HEK293 (cell line): ENCODE data around the gene TSPOAP1.

Experiments
- REPIN1 ChIP-seq: fragments of 450-650 bp; formaldehyde crosslinking; IDR thresholded peaks from 2 replicates; pipeline ENCODE4 v1.5.1; 2017; ENCODE audit warnings: missing biosample characterization, missing genetic modification characterization, low read depth
- ZNF146 ChIP-seq: fragments of 450-650 bp; formaldehyde crosslinking; IDR thresholded peaks from 2 replicates; pipeline ENCODE4 v1.5.1; 2016; ENCODE audit warnings: missing biosample characterization, missing genetic modification characterization
- ZNF324 ChIP-seq: fragments of 450-650 bp; formaldehyde crosslinking; IDR thresholded peaks from 2 replicates; pipeline ENCODE4 v1.5.1; 2016; ENCODE audit warnings: missing biosample characterization, missing genetic modification characterization
- ZNF423 ChIP-seq: fragments of 450-650 bp; formaldehyde crosslinking; IDR thresholded peaks from 2 replicates; pipeline ENCODE4 v1.5.1; 2016; ENCODE audit warnings: missing biosample characterization, missing genetic modification characterization
- ZNF707 ChIP-seq: fragments of 450-650 bp; formaldehyde crosslinking; IDR thresholded peaks from 2 replicates; pipeline ENCODE4 v1.5.1; 2016; ENCODE audit warnings: missing biosample characterization, missing genetic modification characterization
- ZNF777 ChIP-seq: fragments of 450-650 bp; formaldehyde crosslinking; IDR thresholded peaks from 2 replicates; pipeline ENCODE4 v1.5.1; 2017; ENCODE audit warnings: missing biosample characterization, missing genetic modification characterization, borderline replicate concordance
- ZNF837 ChIP-seq: fragments of 450-650 bp; formaldehyde crosslinking; IDR thresholded peaks from 2 replicates; pipeline ENCODE4 v1.5.1; 2016; ENCODE audit warnings: missing biosample characterization, missing genetic modification characterization
- TF ChIP-seq, protein P1 (sequence below): fragments of 450-650 bp; formaldehyde crosslinking; IDR thresholded peaks from 2 replicates; pipeline ENCODE4 v1.5.1; 2016; ENCODE audit warnings: missing biosample characterization, missing genetic modification characterization
- TF ChIP-seq, protein P2 (sequence below): fragments of 450-650 bp; formaldehyde crosslinking; IDR thresholded peaks from 2 replicates; pipeline ENCODE4 v1.5.1; 2016; ENCODE audit warnings: missing biosample characterization, missing genetic modification characterization, low read depth
- TF ChIP-seq, protein P3 (sequence below): fragments of 450-650 bp; formaldehyde crosslinking; IDR thresholded peaks from 2 replicates; pipeline ENCODE4 v1.5.1; 2016; ENCODE audit warnings: missing biosample characterization, missing genetic modification characterization

DNA sequence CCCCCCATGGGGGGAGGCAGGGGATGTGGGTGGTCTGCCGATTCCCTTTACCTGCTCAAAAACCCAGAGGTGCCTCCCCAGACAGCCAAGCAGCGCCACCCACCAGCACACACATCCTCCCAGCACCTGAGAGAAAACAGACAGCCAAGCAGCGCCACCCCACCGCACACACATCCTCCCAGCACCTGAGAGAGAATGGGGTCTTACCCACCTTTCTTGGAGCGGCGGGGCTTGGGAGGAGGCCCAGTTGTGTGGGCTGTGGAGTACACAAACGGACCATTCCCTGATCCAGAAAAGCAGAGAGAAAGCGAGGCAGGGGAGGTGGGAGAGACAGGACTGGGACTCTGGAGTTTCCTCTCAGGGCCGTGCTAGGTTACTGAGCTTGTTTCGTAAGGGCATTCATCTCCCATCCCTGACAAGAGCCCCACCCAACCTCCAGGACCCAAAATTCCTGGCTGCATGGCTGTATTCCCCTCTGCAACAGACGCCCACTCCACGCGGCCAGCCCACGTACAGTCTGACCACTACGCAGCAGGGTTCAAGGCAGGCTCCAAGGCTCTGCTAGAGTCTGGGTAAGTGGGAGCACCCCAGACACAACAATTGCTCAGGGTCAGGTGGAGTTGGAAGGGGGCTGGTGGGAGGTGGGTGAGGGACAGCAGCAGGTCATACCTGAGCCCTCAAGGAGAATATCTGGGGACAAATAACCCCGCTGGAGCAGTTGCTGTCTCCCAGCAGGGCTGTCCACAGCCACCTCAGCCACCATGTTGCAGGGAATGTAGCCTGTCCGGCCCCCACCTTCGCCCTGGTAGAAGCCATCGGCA is 22.3 kb downstream of the TSPOAP1 start:
- TF ChIP-seq REPIN1 (no peak), ZNF777 (tag by site-specific recombination) (no peak), ZNF146 (tag by site-specific recombination) (no peak), ZNF837 (tag by site-specific recombination) (no peak), ZNF324 (tag by site-specific recombination) (no peak), ZNF707 (tag by site-specific recombination) (no peak), ZNF423 (tag by site-specific recombination) (no peak)
- TF ChIP-seq, protein P1, sequence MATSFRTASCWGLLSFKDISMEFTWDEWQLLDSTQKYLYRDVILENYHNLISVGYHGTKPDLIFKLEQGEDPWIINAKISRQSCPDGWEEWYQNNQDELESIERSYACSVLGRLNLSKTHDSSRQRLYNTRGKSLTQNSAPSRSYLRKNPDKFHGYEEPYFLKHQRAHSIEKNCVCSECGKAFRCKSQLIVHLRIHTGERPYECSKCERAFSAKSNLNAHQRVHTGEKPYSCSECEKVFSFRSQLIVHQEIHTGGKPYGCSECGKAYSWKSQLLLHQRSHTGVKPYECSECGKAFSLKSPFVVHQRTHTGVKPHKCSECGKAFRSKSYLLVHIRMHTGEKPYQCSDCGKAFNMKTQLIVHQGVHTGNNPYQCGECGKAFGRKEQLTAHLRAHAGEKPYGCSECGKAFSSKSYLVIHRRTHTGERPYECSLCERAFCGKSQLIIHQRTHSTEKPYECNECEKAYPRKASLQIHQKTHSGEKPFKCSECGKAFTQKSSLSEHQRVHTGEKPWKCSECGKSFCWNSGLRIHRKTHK (tag by site-specific recombination) = no peak
- TF ChIP-seq, protein P2, sequence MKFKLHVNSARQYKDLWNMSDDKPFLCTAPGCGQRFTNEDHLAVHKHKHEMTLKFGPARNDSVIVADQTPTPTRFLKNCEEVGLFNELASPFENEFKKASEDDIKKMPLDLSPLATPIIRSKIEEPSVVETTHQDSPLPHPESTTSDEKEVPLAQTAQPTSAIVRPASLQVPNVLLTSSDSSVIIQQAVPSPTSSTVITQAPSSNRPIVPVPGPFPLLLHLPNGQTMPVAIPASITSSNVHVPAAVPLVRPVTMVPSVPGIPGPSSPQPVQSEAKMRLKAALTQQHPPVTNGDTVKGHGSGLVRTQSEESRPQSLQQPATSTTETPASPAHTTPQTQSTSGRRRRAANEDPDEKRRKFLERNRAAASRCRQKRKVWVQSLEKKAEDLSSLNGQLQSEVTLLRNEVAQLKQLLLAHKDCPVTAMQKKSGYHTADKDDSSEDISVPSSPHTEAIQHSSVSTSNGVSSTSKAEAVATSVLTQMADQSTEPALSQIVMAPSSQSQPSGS (tag by site-specific recombination) = no peak
- TF ChIP-seq, protein P3, sequence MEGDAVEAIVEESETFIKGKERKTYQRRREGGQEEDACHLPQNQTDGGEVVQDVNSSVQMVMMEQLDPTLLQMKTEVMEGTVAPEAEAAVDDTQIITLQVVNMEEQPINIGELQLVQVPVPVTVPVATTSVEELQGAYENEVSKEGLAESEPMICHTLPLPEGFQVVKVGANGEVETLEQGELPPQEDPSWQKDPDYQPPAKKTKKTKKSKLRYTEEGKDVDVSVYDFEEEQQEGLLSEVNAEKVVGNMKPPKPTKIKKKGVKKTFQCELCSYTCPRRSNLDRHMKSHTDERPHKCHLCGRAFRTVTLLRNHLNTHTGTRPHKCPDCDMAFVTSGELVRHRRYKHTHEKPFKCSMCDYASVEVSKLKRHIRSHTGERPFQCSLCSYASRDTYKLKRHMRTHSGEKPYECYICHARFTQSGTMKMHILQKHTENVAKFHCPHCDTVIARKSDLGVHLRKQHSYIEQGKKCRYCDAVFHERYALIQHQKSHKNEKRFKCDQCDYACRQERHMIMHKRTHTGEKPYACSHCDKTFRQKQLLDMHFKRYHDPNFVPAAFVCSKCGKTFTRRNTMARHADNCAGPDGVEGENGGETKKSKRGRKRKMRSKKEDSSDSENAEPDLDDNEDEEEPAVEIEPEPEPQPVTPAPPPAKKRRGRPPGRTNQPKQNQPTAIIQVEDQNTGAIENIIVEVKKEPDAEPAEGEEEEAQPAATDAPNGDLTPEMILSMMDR (tag by site-specific recombination) = no peak
